ENCODE measurements around the gene PRDM4.
"Not testable (repeated sequence)": the region's sequence is repeated elsewhere in the genome, so short reads cannot be mapped to it uniquely, and the experiment has no call there.

PRDM4 gene

DNA sequence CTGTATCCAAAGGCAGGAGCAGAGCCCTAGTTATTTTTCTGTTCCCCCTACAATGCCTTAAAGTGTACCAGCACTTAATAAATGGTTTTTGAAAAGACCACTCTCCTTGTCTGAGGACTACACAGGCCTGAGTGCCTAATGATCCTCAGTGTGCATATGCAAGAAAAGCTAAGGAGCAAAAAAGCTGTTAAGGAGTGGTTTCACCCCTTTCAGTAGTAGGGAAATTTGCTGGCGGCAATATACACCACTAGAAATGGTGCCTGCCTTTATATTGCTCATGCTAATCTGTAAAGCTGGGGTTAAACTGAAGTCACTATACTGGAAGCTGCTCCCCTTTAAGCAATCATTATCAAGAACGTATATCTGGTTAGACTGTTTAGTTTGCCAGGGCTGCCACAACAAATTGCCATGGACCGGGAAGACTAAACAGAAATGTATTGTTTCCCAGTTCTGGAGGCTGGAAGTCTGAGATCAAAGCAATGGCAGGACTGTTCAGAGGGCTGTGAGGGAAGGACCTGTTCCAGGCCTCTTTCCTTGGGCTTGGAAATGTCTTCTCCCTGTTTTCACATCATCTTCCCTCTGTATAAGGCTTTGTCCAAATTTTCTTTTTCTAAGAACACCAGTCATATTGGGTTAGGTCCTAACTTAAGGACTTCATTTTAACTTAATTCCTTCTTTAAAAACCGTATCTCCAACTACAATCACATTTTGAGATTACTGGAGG, 30.2 kb downstream of the PRDM4 start:
- TF ChIP-seq, protein P1, sequence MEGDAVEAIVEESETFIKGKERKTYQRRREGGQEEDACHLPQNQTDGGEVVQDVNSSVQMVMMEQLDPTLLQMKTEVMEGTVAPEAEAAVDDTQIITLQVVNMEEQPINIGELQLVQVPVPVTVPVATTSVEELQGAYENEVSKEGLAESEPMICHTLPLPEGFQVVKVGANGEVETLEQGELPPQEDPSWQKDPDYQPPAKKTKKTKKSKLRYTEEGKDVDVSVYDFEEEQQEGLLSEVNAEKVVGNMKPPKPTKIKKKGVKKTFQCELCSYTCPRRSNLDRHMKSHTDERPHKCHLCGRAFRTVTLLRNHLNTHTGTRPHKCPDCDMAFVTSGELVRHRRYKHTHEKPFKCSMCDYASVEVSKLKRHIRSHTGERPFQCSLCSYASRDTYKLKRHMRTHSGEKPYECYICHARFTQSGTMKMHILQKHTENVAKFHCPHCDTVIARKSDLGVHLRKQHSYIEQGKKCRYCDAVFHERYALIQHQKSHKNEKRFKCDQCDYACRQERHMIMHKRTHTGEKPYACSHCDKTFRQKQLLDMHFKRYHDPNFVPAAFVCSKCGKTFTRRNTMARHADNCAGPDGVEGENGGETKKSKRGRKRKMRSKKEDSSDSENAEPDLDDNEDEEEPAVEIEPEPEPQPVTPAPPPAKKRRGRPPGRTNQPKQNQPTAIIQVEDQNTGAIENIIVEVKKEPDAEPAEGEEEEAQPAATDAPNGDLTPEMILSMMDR (conservative IDR thresholded peaks at IDR 0.05; ENCODE audit: low read depth, low read length) = no peak
- H3K4me3 ChIP-seq (ENCODE audit: low read length) = no peak overlapping the region
- no peak for DNase-seq (ENCODE audit: low read depth)

DNA sequence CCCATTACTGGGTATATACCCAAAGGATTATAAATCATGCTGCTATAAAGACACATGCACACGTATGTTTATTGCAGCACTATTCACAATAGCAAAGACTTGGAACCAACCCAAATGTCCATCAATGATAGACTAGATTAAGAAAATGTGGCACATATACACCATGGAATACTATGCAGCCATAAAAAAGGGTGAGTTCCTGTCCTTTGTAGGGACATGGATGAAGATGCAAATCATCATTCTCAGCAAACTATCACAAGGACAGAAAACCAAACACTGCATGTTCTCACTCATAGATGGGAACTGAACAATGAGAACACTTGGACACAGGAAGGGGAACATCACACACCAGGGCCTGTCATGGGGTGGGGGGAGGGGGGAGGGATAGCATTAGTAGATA, 33.2 kb downstream of the PRDM4 start:
- not testable (repeated sequence) for H3K4me3 ChIP-seq (ENCODE audit: low read length); DNase-seq (ENCODE audit: low read depth)

DNA sequence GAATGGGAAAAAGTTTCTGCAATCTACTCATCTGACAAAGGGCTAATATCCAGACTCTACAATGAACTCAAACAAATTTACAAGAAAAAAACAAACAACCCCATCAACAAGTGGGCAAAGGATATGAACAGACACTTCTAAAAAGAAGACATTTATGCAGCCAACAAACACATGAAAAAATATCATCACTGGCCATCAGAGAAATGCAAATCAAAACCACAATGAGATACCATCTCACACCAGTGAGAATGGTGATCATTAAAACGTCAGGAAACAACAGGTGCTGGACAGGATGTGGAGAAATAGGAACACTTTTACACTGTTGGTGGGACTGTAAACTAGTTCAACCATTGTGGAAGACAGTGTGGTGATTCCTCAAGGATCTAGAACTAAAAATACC, 33.6 kb downstream of the PRDM4 start:
- not testable (repeated sequence) for DNase-seq (ENCODE audit: low read depth)

DNA sequence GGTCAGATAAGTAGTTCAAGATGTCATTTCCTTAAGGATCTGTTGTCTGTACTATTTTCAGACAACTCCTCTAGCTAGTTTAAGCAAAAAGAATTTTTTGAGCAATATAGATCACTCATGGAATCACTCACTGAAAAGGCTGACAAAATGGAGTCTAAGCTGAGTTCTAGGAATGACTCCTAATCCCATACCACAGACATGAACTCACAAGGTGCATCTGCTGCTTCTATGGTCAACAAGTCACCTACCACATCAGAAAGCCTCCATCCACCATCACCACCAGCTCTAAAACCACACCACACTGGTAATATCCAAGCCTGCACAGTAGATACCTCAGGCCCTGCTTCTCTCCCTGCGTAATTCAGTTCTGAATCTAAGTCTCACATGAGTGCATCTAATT, 42.3 kb downstream of the PRDM4 start:
- TF ChIP-seq, protein P1 (conservative IDR thresholded peaks at IDR 0.05; ENCODE audit: low read depth, low read length) = no peak
- no peak for DNase-seq (ENCODE audit: low read depth)
- H3K4me3 ChIP-seq (ENCODE audit: low read length) = no peak overlapping the region

More for the DNA sequence above, 33.6 kb downstream of the PRDM4 start:
- not testable (repeated sequence) for H3K4me3 ChIP-seq (ENCODE audit: low read length)

DNA sequence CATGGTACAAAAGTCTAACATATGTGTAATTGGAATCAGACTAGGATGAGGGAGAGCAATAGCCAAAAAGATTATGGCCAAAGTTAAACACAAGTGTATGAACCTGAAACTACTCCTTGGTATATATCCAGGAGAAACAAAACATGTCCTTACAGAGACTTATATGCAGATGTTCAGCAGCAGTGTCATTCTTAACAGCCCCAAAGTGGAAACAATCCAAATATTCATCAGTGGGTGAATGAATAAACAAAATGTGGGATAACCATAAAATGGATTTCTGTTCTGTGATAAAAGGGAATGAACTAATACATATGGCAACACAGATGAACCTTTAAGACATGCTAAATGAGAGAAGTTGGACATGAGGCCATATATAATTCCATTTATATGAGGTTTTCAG, 45.2 kb downstream of the PRDM4 start:
- no peak for DNase-seq (ENCODE audit: low read depth)
- no peak overlapping the region for H3K4me3 ChIP-seq (ENCODE audit: low read length)
- TF ChIP-seq, protein P1 (conservative IDR thresholded peaks at IDR 0.05; ENCODE audit: low read depth, low read length) = no peak

DNA sequence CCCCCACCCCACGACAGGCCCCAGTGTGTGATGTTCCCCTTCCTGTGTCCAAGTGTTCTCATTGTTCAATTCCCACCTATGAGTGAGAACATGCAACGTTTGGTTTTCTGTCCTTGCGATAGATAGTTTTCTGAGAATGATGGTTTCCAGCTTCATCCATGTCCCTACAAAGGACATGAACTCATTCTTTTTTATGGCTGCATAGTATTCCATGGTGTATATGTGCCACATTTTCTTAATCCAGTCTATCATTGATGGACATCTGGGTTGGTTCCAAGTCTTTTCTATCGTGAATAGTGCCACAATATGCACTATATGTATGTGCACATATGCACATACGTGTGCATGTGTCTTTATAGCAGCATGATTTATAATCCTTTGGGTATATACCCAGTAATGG, 55.4 kb downstream of the PRDM4 start:
- not testable (repeated sequence) for H3K4me3 ChIP-seq (ENCODE audit: low read length); DNase-seq (ENCODE audit: low read depth)

DNA sequence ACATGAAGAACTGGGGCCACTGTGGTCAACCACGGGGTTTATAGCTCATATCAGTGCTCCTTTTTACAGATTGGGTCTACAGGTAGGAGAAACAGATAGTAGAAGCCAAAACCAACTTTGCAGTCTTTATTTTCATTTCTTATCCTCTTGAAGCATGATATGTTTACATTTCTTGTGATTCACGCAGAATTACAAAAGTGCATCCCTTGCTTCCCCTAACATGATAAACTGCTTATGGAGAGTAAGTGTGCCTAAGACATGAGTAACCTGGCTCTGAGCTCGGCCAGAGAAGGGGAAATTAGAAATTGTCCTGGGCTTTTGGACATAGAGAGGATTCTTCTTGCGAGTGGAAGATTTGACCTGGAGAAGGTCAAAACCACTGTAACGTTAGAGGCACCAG, 56.9 kb downstream of the PRDM4 start:
- no peak for DNase-seq (ENCODE audit: low read depth)
- TF ChIP-seq, protein P1 (conservative IDR thresholded peaks at IDR 0.05; ENCODE audit: low read depth, low read length) = no peak
- H3K4me3 ChIP-seq (ENCODE audit: low read length) = no peak overlapping the region

DNA sequence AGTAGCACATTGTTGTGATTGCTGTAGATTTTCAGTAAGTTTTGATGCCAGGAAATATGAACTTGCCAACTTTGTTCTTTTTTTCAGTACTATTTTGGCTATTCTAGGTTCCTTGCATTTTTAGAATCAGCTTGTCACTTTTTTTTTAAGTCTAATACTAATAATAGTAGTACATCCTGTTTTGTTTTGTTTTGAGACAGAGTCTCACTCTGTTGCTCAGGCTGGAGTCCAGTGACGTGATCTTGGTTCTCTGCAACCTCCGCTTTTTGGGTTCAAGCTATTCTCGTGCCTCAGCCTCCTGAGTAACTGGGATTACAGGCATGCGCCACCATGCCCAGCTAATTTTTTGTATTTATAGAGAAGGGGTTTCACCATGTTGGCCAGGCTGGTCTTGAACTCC, 58.8 kb downstream of the PRDM4 start:
- H3K4me3 ChIP-seq (ENCODE audit: low read length) = no peak overlapping the region
- TF ChIP-seq, protein P1 (conservative IDR thresholded peaks at IDR 0.05; ENCODE audit: low read depth, low read length) = no peak
- DNase-seq (ENCODE audit: low read depth) = no peak

DNA sequence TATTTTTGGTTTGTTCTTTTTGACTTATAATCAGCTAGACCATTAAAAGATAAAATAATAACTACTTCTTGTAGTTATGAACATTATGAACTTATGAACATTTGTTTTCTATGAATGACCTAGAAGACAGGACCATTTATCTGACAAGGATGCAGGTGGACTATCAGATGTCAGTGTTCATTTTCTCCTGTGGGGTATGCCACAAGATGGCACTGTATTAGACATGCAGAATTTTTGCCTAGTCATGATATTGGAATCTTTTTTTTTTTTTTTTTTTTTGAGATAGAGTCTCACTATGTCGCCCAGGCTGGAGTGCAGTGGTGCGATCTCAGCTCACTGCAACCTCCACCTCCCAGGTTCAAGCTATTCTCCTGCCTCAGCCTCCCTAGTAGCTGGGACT, 65.2 kb downstream of the PRDM4 start:
- not testable (repeated sequence) for DNase-seq (ENCODE audit: low read depth); H3K4me3 ChIP-seq (ENCODE audit: low read length)
- TF ChIP-seq, protein P1 (conservative IDR thresholded peaks at IDR 0.05; ENCODE audit: low read depth, low read length) = peak; percentile 39
